M059J (cell line): ENCODE measurements around the gene CEP72. TPM values are rescaled to one million over a fixed set of nuclear protein-coding genes. Genes with fewer than 3 reads are reported as not detected.
A peak's percentile ranks its signal among the peaks of the same experiment; 100 is the strongest.
"Not testable (repeated sequence)": the region's sequence is repeated elsewhere in the genome, so short reads cannot be mapped to it uniquely, and the experiment has no call there.

ENCODE experiments used
- DNase-seq: peaks from one replicate; pipeline ENCODE4 v3.0.0-alpha.2; 2012; ENCODE audit warnings: low read depth
- total RNA-seq: library from RNA; depleted of rRNA; stranded (reverse); fragments of >200 nt; shearing (Covaris generic); gene quantifications from 2 replicates; pipeline ENCODE4 v1.2.3, GENCODE V29; 2014

The CEP72 gene
- total RNA-seq, 1 experiment from 2014 or later = 6.1 TPM

GRCh38 chr5:598564-598890, 13.6 kb upstream of the CEP72 start:
- no peak for DNase-seq

DNA sequence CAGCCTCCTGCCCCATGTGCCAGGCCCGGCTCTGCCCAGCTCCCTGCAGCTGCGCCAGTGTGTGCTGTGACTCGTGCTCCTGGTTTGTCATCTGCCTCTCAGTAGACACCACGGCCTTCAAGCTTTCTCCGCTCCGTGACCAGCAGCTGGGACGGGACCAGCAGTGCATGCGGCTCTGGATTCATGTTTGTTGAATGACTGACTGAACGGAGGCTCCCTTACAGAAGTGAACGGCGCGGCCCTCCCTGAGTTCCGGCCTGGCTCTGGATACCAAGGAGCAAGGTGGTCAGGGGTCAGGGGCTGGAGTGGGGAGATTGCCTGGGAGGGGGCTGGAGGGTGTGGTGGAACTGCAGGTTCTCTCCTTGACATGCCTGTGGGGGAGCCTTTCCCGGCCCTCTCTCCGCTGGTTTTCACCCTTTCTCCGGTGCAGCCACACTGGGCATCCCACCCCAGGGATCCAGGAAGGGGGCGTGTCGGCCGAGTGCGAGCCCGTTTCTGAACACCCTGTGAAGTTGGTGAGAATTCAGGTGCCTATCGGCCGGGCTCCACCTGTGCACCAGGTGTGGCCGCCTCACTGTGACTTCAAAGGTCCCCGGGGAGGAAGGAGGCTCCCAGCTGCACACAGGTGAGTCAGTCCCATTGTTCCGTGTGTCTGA, 11.1 kb upstream of the CEP72 start:
- no peak for DNase-seq

DNA sequence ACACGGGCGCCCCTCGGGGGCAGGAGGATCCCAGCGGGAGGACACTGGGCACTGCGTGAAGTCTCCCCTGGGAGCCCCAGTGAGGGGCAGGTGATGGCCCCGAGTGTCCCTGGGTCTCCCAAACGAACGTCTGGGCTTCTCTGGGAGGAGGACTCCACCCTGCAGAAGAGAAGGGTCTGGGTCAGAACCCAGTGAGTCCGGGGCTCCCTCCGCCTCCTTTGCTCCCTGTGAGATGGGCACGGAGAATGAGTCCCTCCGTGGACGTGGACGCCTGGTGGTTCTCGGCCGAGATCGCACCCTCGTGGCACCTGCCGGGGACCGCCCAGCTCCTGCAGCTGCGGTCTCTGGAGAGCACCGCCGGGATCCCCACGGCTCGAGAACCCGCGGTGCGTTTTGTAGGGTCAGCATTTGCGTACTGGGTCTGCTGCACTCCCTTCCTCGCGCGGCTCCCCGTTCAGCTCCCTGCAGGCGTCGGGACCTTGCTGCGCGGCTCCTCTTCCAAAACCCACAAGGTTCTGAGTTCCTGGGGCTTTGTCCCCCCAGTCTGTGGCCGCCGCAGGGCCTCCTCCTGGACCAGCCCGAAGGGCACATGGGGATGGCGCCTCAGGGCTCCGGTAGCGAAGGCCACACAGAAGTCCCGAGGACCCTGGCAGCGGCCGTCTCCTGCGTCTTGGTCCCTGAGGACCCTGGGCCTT, 10.2 kb upstream of the CEP72 start:
- DNase-seq = no peak

DNA sequence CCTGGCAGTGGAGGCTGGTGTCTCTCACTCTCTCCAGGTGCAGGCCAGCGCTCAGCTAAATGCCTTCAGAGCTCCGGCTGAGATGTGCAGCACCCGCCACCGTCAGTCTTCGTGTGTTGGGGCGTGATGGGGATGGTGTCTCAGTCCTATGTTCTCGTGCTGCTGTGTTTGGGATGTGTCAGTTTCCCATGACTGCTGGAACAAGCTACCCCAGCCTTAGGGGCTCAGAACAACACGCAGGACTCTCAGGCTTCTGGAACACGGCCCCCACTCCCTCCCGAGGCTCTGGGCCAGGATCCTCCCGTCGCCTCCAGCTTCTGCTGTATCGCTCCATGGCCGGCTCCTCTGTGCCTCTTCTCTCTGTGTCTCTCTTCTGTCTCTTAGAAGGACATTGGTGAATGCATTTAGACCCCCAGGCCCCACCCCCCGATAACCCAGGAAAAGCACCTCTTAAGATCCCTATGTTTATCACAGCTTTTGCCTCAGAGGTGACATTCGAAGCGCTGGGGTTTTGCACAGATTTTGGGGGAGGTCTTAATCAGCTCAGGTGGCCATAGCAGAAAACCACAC, 9.6 kb upstream of the CEP72 start:
- no peak for DNase-seq

DNA sequence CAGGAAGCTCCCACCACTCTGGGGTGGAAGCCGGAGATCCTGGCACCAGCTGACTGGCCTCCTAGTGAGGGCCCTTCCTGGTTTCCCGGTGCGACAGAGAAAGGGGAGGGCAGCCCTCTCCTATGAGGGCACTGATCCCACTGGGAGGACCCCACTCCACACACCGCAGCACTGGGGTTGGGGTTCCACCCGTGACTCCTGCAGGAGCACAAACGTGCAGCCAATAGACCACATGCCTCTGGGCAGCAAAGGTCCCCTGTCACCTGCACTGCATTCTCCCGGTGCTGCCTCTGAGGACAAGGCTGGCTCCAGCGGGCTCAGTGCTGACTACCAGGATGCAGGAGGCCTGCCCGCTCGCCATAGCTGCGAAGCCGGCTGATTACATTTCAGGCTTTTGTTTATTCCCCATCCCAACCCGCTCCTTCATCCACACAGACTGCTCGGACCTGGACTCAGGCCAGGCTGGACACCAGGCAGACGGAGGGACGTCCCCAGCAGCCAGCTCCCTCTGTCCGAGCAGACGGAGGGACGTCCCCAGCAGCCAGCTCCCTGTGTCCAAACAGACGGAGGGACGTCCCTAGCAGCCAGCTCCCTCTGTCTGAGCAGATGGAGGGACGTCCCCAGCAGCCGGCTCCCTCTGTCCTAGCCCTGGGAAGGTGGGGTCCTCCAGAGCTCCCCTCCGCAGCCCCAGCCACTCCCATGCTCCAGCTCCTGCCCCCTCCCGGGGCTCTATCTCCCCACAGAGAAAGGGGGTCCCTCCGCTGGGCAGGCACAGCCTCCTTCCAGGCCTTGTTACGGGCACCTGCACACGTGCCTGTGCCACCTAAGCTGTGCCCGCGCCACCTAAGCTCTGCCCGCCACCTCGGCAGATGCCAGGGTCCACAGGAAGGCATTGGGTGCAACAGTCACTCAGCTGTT, 8.8 kb upstream of the CEP72 start:
- DNase-seq = no peak

DNA sequence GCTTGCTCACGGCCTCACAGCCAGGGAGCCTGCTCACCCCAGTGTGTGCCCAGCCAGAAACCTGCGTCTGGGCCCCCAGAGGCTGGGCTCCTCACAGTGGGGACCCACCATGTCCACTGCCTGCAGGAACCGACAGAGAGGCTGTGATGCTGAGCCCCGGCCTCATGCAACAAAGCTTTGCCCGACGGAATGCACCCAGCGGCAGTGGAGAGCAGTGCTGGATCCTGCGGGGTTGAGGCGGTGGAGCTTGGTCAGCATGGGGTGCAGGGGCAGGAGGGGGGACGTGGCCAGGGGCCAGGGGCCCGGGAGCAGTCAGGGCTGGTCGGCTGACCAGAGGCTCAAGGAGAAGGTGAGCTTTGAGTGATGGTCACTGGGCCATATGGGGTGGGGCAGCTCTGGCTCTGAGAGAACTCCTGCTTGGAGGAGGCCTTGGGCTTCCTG, 7.7 kb upstream of the CEP72 start:
- no peak for DNase-seq

DNA sequence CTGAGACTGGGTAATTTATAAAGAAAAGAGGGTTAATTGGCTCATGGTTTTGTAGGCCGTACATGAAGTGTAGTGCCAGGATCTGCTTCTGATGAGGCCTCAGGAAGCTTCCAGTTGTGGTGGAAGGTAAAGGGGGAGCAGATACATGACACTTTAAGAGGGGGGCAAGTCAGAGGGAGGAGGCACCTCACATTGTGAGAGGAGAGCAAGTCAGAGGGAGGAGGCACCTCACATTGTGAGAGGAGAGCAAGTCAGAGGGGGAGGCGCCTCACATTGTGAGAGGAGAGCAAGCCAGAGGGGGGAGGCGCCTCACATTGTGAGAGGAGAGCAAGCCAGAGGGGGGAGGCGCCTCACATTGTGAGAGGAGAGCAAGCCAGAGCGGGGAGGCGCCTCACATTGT, 7.0 kb upstream of the CEP72 start:
- DNase-seq = not testable (repeated sequence)

DNA sequence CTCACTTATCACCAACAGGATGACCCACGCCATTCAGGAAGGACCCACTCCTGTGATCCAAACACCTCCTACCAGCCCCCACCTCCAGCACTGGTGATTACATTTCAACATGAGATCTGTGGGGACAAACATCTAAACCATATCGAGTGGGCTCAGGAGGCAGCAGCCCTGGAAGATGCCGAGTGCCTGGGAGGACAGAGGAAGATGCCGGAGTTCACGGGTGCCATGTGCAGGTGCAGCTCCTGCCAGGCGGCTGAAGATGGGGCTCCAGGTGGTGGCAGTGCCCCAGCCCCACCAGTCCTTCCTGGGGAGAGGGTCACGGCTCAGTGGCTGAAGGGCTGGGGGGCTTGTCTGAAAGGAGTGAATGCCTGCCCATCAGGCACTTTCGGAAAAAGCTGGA, 6.1 kb upstream of the CEP72 start:
- no peak for DNase-seq

GRCh38 chr5:606526-607399, 5.4 kb upstream of the CEP72 start:
- DNase-seq = no peak

DNA sequence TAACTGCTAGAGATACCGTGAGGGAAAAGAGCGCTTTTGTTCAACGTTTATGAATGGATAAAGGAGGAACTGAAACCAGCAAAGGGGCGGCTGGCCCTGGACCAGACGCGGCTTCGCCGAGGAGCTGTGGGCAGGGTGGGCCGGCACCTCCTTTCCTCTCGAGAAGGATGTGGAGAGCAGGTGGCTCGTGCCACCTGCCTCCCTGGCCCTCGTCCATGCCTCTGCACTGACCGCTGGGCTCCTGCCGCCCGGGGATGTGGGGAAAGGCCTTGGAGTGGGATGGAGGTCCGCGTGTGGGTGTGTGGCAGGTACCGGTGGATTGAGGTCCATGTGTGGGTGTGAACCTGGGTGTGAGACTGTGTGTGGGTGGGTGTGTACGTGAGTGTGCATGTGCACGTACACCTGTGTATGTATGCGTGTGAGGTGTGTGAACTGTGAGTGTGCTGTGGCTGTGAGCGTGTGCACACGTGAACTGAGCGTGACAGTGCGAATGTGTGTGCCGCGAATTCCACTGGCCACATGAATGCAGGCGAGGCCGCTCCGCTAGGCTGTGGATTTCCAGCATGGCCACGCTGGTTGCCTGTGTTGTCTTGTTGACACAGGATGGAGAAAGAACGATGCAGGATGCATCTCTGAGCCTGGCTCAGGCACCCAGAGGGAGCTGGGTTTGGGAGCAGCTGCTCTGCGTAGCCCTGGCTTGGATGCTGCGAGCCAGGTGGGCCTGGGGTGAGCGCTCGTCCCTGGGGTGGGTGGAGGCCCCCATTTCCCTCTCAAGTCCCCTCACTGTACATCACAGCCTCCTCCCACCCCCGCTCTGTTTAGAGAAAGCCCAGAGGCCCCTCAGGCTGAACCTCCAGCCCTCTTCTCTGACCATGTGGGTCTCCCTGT, 4.4 kb upstream of the CEP72 start:
- no peak for DNase-seq

GRCh38 chr5:608429-609370, 3.4 kb upstream of the CEP72 start:
- DNase-seq = no peak

DNA sequence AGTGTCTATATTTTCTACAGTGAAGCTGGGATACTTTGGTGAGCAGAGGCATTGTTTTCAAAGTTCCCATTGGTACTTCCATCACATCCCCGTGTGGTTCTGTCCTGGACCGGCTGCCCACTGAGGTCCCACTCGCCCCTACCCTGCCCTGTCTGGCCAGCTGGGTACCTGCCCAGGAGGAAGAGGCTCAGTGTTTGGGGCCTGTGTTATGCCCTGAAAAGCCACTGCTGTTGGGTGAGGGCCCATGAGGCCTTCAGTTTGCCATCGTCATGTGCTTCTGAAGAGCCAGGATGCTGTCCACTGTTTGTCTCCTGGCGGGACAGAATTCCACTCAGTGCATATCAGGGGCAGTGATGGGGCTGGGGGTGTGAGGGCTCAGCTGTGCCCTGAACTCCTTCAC, 2.6 kb upstream of the CEP72 start:
- DNase-seq = no peak

- DNase-seq = no peak
Measured at GRCh38 chr5:610011-610743, 2.0 kb upstream of the CEP72 start.

- DNase-seq = no peak
Measured at GRCh38 chr5:610744-611730, 1.1 kb upstream of the CEP72 start.

DNA sequence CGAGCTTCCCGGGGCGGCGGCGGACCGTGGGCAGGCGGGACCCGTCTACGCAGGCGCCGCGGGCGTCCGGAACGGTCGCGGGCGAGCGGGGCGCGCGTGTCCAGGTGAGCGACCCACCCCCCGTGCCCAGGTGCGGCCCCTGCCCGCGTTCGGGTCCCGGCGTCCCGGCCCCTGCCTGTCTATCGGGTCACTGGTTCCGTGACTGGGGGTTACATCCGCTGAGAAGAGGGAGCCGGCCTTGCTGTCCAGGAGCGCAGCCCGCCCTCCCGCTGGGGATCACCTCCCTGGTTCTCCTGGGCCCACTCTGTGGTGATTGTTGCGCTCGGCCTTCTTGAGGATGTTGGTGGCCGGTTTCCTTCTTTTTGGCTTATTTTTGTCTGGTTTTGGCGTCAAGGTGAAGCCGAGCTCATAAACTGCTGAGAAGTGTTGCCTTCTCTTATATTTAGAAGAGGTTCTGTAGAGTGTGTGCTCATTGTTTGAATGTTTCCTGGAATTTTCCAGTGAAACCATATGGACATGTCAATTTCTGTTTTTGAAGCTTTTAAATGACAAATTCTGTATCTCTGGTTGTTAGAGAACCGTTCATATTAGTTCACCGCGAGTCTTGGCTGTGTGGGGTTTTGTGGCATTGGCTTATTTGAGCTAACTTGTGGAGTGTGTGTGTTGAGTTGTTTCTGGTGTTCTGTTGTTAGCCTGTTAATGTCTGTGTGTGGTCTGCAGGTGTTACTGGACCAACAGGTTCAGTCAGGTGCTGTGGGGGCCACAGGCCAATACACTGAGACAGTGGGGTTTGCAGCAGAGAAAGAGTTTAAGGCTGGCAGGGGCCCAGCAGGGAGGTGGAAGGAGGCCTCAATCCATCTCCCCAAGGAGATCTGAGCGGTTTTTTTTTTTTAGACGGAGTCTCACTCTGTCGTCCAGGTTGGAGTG, 621 bp downstream of the CEP72 start:
- peak; percentile 39 for DNase-seq

- DNase-seq = no peak
Measured at GRCh38 chr5:616484-617039, 4.4 kb downstream of the CEP72 start.
